Nephron progenitor cell (in vitro differentiated cells): Measurements from ENCODE around the gene GATA5.

Experiments
- DNase-seq: peaks from one replicate; pipeline ENCODE4 v3.0.0; 2021
- H3K27ac Mint-ChIP-seq: 2 replicates; pipeline ENCODE4 v1.8.0; 2021; ENCODE audit warnings: mild to moderate bottlenecking, moderate library complexity, mixed read lengths
- H3K27me3 Mint-ChIP-seq: 2 replicates; pipeline ENCODE4 v1.8.0; 2021; ENCODE audit warnings: mild to moderate bottlenecking, low read depth, mixed read lengths; ENCODE audit not compliant: poor library complexity
- H3K36me3 Mint-ChIP-seq: 2 replicates; pipeline ENCODE4 v1.8.0; 2021; ENCODE audit warnings: low read depth, mixed read lengths
- H3K4me1 Mint-ChIP-seq: 2 replicates; pipeline ENCODE4 v1.8.0; 2021; ENCODE audit warnings: mixed read lengths
- H3K4me3 Mint-ChIP-seq: 2 replicates; pipeline ENCODE4 v1.8.0; 2021; ENCODE audit warnings: mild to moderate bottlenecking, moderate library complexity, mixed read lengths
- H3K9me3 Mint-ChIP-seq: 2 replicates; pipeline ENCODE4 v1.8.0; 2021; ENCODE audit warnings: mild to moderate bottlenecking, moderate library complexity, mixed read lengths
- CTCF ChIP-seq: fragments of 200-600 bp; sonication (generic); IDR thresholded peaks from 2 replicates; pipeline ENCODE4 v1.5.0; 2021; ENCODE audit warnings: antibody characterized with exemption

GATA5 gene

GRCh38 chr20:62457098-62457497 lies 18.7 kb downstream of the GATA5 start:
- H3K36me3 Mint-ChIP-seq, result no peaks in the 10 kb centered on the region
- H3K9me3 Mint-ChIP-seq, result no peaks in the 10 kb centered on the region
- peaks cover 73% of the 10 kb centered on the region for H3K4me1 Mint-ChIP-seq
- no peak for DNase-seq
- H3K27me3 Mint-ChIP-seq, result peaks cover 2% of the 10 kb centered on the region
- H3K27ac Mint-ChIP-seq, result no peak overlapping the region
- TF ChIP-seq CTCF, result no peak
- H3K4me3 Mint-ChIP-seq, result no peak overlapping the region

DNA sequence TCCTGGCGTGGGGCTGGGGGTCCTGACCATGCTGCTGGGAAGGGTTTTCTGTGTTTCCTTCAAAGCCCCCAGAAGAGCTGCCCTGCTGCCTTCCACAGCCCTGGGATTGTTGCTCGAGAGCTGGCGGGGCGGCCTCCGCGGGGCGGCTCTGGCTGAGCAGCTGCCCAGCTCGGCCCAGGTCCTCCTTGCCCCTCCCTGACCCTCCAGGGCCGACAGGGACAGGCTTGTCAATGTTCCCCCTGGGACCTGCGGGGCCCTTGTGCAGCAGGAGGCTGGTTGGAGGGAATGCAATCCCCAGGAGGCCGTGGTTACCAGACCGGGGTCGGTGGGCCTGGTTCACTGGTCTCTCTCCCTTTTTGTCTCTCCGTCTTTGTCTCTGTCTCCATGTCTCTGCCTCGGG lies 19.9 kb downstream of the GATA5 start:
- H3K9me3 Mint-ChIP-seq, result no peaks in the 10 kb centered on the region
- peak overlapping the region; percentile 75 for H3K4me3 Mint-ChIP-seq
- no peak for TF ChIP-seq CTCF
- H3K4me1 Mint-ChIP-seq, result peaks cover 64% of the 10 kb centered on the region
- H3K27ac Mint-ChIP-seq, result peak overlapping the region; percentile 98
- DNase-seq, result peak; percentile 39
- H3K36me3 Mint-ChIP-seq, result no peaks in the 10 kb centered on the region
- H3K27me3 Mint-ChIP-seq, result peaks cover 4% of the 10 kb centered on the region

- Mint-ChIP-seq H3K4me1 (peaks cover 56% of the 10 kb centered on the region), H3K27me3 (peaks cover 4% of the 10 kb centered on the region), H3K36me3 (no peaks in the 10 kb centered on the region), H3K4me3 (peak overlapping the region; percentile 72), H3K9me3 (no peaks in the 10 kb centered on the region), H3K27ac (peak overlapping the region; percentile 99)
- no peak for TF ChIP-seq CTCF
- DNase-seq, result peak; percentile 69
Measured at GRCh38 chr20:62454904-62455636, 20.7 kb downstream of the GATA5 start.

DNA sequence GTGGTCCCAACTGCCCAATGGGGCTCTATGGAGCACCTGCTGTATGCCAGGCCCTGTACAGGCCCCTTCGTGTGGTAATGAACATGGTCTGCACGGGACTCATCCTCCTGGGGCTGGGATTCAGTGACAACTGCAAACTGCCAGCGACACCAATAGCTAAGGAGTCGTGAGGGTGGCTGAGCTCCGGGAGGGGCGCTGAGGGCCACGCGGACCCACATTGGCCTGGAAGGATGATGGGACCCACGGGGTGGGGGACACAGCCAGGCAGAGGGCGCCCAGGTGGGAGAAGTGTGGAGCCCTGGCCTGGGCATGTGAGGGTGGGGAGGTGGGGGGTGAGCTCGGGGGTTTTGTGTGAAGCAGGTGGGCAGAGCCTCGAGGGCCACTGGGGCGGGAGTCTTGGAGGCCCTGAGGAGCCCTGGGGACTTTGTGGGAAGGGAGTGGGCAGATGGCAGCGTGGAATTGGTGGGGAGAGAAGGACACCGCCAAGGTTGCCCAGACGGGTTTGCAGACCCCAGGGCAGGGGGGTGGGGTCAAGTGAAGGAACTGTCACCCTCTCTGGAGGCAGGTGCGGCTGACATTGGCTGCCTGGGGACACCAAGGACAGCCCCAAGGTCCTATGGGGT lies 22.5 kb downstream of the GATA5 start:
- Mint-ChIP-seq H3K27ac (peak overlapping the region; percentile 72), H3K36me3 (no peaks in the 10 kb centered on the region), H3K4me1 (peaks cover 63% of the 10 kb centered on the region), H3K27me3 (peaks cover 4% of the 10 kb centered on the region), H3K9me3 (no peaks in the 10 kb centered on the region), H3K4me3 (no peak overlapping the region)
- DNase-seq, result no peak
- no peak for TF ChIP-seq CTCF

- DNase-seq, result no peak
- Mint-ChIP-seq H3K4me1 (peaks cover 63% of the 10 kb centered on the region), H3K4me3 (no peak overlapping the region), H3K27ac (no peak overlapping the region), H3K9me3 (no peaks in the 10 kb centered on the region), H3K36me3 (no peaks in the 10 kb centered on the region), H3K27me3 (peaks cover 4% of the 10 kb centered on the region)
- no peak for TF ChIP-seq CTCF
Measured at GRCh38 chr20:62452475-62453095, 23.2 kb downstream of the GATA5 start.
